ENCODE results near the gene ALOX12B.

The ALOX12B gene

GRCh38 chr17:8122422-8122923 lies 35.0 kb upstream of the ALOX12B start:
- no peak for DNase-seq
- TF ChIP-seq POLR2A (IDR thresholded peaks at IDR 0.05; ENCODE audit: low read length) (no peak), GATA1 (IDR thresholded peaks at IDR 0.05; ENCODE audit: low read depth, low read length) (no peak)

GRCh38 chr17:8121681-8122421 lies 34.3 kb upstream of the ALOX12B start:
- no peak for TF ChIP-seq POLR2A (IDR thresholded peaks at IDR 0.05; ENCODE audit: low read length)
- no peak for TF ChIP-seq GATA1 (IDR thresholded peaks at IDR 0.05; ENCODE audit: low read depth, low read length)
- DNase-seq, result peak; percentile 79 to 81

DNA sequence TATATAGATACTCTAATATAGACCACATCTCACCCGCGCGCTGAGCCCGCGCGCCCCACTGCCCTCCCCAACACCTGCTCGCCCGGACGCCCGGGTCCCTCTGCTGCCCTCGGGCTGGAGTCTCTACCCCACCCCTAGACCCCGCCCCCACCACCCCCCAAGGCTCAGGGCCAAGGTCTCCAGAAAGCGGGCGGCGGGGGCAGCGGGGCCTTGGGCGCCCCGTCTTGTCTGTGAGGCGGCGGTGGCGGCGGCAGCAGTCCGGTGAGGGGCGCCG lies 33.8 kb upstream of the ALOX12B start:
- TF ChIP-seq GATA1 (IDR thresholded peaks at IDR 0.05; ENCODE audit: low read depth, low read length) (no peak), POLR2A (IDR thresholded peaks at IDR 0.05; ENCODE audit: low read length) (no peak)

GRCh38 chr17:8120520-8121406 lies 33.2 kb upstream of the ALOX12B start:
- peak; percentile 90 to 91 for DNase-seq
- TF ChIP-seq GATA1 (IDR thresholded peaks at IDR 0.05; ENCODE audit: low read depth, low read length) (no peak), POLR2A (IDR thresholded peaks at IDR 0.05; ENCODE audit: low read length) (no peak)

More for the DNA sequence above, 33.8 kb upstream of the ALOX12B start:
- DNase-seq, result no peak

DNA sequence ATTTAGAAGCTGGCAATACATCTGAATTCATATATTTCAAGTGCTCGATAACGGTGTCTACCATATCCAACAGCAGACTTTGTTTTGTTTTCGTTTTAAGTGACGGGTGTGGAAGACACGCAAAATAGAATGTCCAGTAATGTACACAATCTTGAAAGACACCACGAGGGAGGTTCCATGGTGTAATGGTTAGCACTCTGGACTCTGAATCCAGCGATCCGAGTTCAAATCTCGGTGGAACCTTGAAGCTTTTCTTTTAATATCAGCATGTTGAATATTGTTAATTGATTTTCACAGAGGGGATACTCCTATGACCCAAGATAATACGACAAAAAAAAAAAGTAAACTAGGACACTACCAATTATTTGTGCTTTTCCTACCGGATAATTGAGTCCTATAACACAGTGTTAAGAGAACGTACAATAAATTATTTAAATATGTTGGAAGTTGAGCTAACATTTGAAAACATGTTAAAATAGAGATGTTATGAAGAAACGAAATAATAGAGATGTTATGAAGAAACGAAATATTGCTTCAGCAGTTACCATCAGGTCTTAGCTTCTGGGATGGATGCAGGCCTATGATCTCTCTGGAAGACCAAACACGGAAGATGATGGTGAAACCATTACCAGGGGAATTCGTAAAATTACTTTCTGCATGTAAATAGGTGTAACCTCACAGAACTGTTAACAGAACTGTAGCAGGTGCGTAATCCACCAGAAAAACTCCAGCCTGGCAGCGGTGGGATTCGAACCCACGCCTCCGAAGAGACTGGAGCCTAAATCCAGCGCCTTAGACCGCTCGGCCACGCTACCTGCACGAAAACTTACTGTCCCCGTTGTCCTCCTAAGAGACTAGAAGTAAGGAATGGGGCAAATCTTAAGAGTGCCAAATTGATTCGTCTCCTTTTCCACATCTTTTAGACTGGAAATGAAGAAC lies 32.3 kb upstream of the ALOX12B start:
- TF ChIP-seq GATA1 (IDR thresholded peaks at IDR 0.05; ENCODE audit: low read depth, low read length), result no peak
- TF ChIP-seq POLR2A (IDR thresholded peaks at IDR 0.05; ENCODE audit: low read length), result no peak
- peak; percentile 94 to 98 for DNase-seq

- TF ChIP-seq POLR2A (IDR thresholded peaks at IDR 0.05; ENCODE audit: low read length), result no peak
- no peak for TF ChIP-seq GATA1 (IDR thresholded peaks at IDR 0.05; ENCODE audit: low read depth, low read length)
- peak; percentile 86 to 94 for DNase-seq
Measured at GRCh38 chr17:8118769-8119580, 31.5 kb upstream of the ALOX12B start.

- peak; percentile 50 to 74 for DNase-seq
- TF ChIP-seq GATA1 (IDR thresholded peaks at IDR 0.05; ENCODE audit: low read depth, low read length) (no peak), POLR2A (IDR thresholded peaks at IDR 0.05; ENCODE audit: low read length) (no peak)
Measured at GRCh38 chr17:8117980-8118768, 30.7 kb upstream of the ALOX12B start, which contains the start of gene ALOXE3. ALOXE3 (minus strand) TSS chr17:8118514; CDS start chr17:8117990, 524 bp downstream.

DNA sequence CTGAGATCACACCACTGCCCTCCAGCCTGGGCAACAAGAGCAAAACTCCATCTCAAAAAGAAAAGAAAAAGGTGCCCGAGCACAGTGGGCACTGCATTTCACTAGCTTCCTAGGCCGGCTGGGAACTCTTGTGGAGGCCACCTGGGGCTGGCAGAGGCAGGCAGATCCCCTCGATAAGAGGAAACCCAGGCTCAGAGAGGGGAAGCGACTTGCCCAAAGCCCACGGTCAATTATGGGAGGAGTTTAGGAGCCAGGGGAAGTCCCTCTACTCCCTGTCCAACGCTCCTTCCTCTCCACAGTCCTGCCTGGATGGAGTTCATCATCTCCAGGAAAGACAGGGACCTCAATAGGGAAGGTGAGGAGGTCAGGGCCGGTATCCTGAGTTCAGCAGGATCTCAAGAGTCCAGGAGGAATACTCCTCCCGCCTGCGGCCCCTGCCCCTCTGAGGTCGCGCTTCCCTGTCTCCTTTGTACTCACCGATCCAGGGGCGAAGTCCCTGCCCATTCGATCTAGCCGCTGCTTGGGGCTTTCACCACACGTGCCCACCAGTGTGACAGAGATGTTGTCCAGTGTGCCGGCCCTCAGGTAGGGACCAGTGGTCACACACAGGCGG lies 30.0 kb upstream of the ALOX12B start:
- TF ChIP-seq POLR2A (IDR thresholded peaks at IDR 0.05; ENCODE audit: low read length) (no peak), GATA1 (IDR thresholded peaks at IDR 0.05; ENCODE audit: low read depth, low read length) (no peak)

GRCh38 chr17:8116776-8117175 lies 29.3 kb upstream of the ALOX12B start:
- DNase-seq, result no peak
- TF ChIP-seq POLR2A (IDR thresholded peaks at IDR 0.05; ENCODE audit: low read length), result no peak
- no peak for TF ChIP-seq GATA1 (IDR thresholded peaks at IDR 0.05; ENCODE audit: low read depth, low read length)

More for the DNA sequence above, 30.0 kb upstream of the ALOX12B start:
- no peak for DNase-seq

DNA sequence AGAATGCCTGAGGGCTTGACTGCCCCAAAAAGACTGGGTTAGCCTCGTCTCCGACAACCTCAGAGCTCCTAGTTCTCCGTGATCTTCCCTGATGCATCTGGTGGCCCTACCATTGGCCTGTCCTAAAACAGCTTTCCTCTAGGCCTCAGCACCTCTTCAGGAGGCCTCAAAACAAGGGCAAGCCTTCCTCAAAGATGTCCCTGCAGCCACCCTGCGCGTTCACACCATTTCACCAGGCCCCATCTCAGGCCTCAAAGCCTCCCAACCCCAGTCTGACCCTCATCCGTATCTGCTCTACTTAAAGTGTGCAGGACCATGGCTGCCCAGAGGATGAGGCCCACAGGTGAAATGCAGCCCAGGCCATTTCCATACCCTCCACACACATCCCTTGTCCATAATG lies 23.4 kb upstream of the ALOX12B start:
- no peak for DNase-seq
- TF ChIP-seq GATA1 (IDR thresholded peaks at IDR 0.05; ENCODE audit: low read depth, low read length) (no peak), POLR2A (IDR thresholded peaks at IDR 0.05; ENCODE audit: low read length) (no peak)

GRCh38 chr17:8110456-8110804 lies 22.9 kb upstream of the ALOX12B start:
- TF ChIP-seq GATA1 (IDR thresholded peaks at IDR 0.05; ENCODE audit: low read depth, low read length) (no peak), POLR2A (IDR thresholded peaks at IDR 0.05; ENCODE audit: low read length) (no peak)
- no peak for DNase-seq

All from erythroblast (primary cell).